OCI-LY3 (cell line): ENCODE data around the gene SPEF1.

Experiments used
- EZH2phosphoT487 ChIP-seq: fragments of 200-600 bp; shearing (Covaris generic); IDR thresholded peaks from 2 replicates; pipeline ENCODE4 v1.6.1; 2018; ENCODE audit warnings: antibody characterized with exemption, mixed run types, low read depth
- TF ChIP-seq, protein P1 (sequence below): fragments of 200-600, 300-600 bp; sonication (generic); IDR thresholded peaks from 2 replicates; pipeline ENCODE4 v1.5.1; 2014; ENCODE audit warnings: antibody characterized with exemption, low read length, low read depth

DNA sequence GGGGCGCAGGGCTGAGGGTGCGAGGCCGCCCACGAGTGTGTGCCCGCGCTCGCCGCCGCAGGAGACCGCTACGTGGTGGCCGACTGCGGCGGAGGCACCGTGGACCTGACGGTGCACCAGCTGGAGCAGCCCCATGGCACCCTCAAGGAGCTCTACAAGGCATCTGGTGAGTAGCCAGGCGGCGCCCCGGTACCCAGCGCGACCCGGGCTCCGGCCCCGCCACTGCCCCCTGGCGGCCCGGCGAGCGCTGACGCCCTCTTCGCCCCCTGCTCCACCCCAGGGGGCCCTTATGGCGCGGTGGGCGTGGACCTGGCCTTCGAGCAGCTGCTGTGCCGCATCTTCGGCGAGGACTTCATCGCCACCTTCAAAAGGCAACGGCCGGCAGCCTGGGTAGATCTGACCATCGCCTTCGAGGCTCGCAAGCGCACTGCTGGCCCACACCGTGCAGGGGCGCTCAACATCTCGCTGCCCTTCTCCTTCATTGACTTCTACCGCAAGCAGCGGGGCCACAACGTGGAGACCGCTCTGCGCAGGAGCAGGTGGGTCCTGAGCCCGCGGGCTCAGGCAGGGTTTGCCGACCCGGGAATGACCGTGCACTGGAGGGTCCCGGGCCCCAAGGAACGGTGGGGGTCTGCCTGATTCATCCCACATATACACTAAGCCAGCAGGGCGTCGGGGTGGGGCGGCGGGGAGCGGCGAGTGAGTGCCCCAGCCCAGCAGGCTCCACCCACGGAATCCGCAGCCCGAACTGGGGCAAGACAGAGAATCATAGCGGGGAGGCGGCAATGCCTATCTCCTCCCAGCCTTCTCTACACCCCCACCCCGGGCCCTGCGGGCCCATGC is 31.3 kb downstream of the SPEF1 start:
- TF ChIP-seq, protein P1, sequence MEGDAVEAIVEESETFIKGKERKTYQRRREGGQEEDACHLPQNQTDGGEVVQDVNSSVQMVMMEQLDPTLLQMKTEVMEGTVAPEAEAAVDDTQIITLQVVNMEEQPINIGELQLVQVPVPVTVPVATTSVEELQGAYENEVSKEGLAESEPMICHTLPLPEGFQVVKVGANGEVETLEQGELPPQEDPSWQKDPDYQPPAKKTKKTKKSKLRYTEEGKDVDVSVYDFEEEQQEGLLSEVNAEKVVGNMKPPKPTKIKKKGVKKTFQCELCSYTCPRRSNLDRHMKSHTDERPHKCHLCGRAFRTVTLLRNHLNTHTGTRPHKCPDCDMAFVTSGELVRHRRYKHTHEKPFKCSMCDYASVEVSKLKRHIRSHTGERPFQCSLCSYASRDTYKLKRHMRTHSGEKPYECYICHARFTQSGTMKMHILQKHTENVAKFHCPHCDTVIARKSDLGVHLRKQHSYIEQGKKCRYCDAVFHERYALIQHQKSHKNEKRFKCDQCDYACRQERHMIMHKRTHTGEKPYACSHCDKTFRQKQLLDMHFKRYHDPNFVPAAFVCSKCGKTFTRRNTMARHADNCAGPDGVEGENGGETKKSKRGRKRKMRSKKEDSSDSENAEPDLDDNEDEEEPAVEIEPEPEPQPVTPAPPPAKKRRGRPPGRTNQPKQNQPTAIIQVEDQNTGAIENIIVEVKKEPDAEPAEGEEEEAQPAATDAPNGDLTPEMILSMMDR: no peak
- TF ChIP-seq EZH2phosphoT487: no peak
